PC-3 (cell line): ENCODE data around the gene HYAL2. TPM values are rescaled to one million over a fixed set of nuclear protein-coding genes. Genes with fewer than 3 reads are reported as not detected.
A peak's percentile ranks its signal among the peaks of the same experiment; 100 is the strongest.
"Not testable (repeated sequence)": the region's sequence is repeated elsewhere in the genome, so short reads cannot be mapped to it uniquely, and the experiment has no call there.

Experiments
- ATAC-seq: fragments of 200-7000 bp; cut with Tn5 transposase; 2 replicates; pipeline ENCODE4 v1.9.1; 2020; ENCODE audit warnings: mild to moderate bottlenecking, moderate library complexity
- BruUV-seq: library from RNA; stranded (reverse); fragments of 400-500 nt; replicated peaks from 2 replicates; lab custom pipeline; 2021; lab: Mats Ljungman, UMichigan
- CTCF ChIA-PET: fragments of 300-600 bp; sonication (Branson Sonifier 250); formaldehyde crosslinking; loops from one replicate; lab custom pipeline; 2022; ENCODE audit warnings: antibody characterized with exemption; lab: Charles Lee
- POLR2A ChIA-PET: fragments of 300-600 bp; sonication (Branson Sonifier 250); formaldehyde crosslinking; loops from one replicate; lab custom pipeline; 2022; ENCODE audit warnings: antibody characterized with exemption; ENCODE audit not compliant: unreplicated experiment; lab: Charles Lee
- DNase-seq: peaks from one replicate; pipeline ENCODE4 v3.0.0-alpha.2; 2015
- H2AFZ ChIP-seq: fragments of 300-600 bp; sonication (generic); 2 replicates; pipeline ENCODE4 v1.6.0; 2016; ENCODE audit warnings: antibody characterized with exemption, low read length
- H3F3A ChIP-seq: fragments of 300-600 bp; sonication (generic); one replicate; pipeline ENCODE4 v1.6.0; 2017; ENCODE audit warnings: antibody characterized with exemption, low read length, control low read depth, mild to moderate bottlenecking; ENCODE audit not compliant: unreplicated experiment
- H3K27ac ChIP-seq: fragments of 300-600 bp; sonication (generic); 2 replicates; pipeline ENCODE4 v1.5.1; 2016; ENCODE audit warnings: mild to moderate bottlenecking, low read length
- H3K27me3 ChIP-seq: fragments of 300-600 bp; sonication (generic); 2 replicates; pipeline ENCODE4 v1.6.1; 2016; ENCODE audit warnings: low read length, mixed read lengths
- H3K36me3 ChIP-seq: fragments of 300-600 bp; sonication (generic); 2 replicates; pipeline ENCODE4 v1.6.1; 2016; ENCODE audit warnings: low read depth, mixed run types, low read length, mixed read lengths
- H3K4me1 ChIP-seq: fragments of 300-600 bp; sonication (generic); 2 replicates; pipeline ENCODE4 v1.5.1; 2016; ENCODE audit warnings: low read length; ENCODE audit not compliant: insufficient read depth
- H3K4me2 ChIP-seq: fragments of 300-600 bp; sonication (generic); 2 replicates; pipeline ENCODE4 v1.6.0; 2016; ENCODE audit warnings: low read length
- H3K4me3 ChIP-seq: fragments of 300-600 bp; sonication (generic); 2 replicates; pipeline ENCODE4 v1.5.1; 2016; ENCODE audit warnings: mild to moderate bottlenecking, low read length, mixed read lengths
- H3K79me2 ChIP-seq: fragments of 300-600 bp; sonication (generic); 2 replicates; pipeline ENCODE4 v1.6.1; 2017; ENCODE audit warnings: low read length, mixed read lengths
- H3K9ac ChIP-seq: fragments of 300-600 bp; sonication (generic); 2 replicates; pipeline ENCODE4 v1.6.0; 2016; ENCODE audit warnings: mild to moderate bottlenecking, low read length
- H3K9me2 ChIP-seq: fragments of 300-600 bp; sonication (generic); replicated peaks from 2 replicates; pipeline ENCODE4 v1.6.1; 2016; ENCODE audit warnings: mixed run types, low read length, mixed read lengths
- H3K9me3 ChIP-seq: fragments of 300-600 bp; sonication (generic); 2 replicates; pipeline ENCODE4 v1.6.1; 2016; ENCODE audit warnings: low read length, mixed read lengths
- H4K20me1 ChIP-seq: fragments of 300-600 bp; sonication (generic); 2 replicates; pipeline ENCODE4 v1.6.1; 2016; ENCODE audit warnings: low read length, mixed read lengths
- CTCF ChIP-seq: fragments of 300-600 bp; sonication (generic); conservative IDR thresholded peaks from 2 replicates; pipeline ENCODE4 v1.5.1; 2017; ENCODE audit warnings: antibody characterized with exemption, low read depth, mild to moderate bottlenecking, low read length
- EZH2 ChIP-seq: fragments of 300-600 bp; sonication (generic); IDR thresholded peaks from one replicate; pipeline ENCODE4 v1.6.1; 2017; ENCODE audit warnings: antibody characterized with exemption, mild to moderate bottlenecking, low read length; ENCODE audit not compliant: unreplicated experiment
- EZH2phosphoT487 ChIP-seq: fragments of 300-600 bp; sonication (generic); IDR thresholded peaks from 2 replicates; pipeline ENCODE4 v1.6.1; 2018; ENCODE audit warnings: mild to moderate bottlenecking, antibody characterized with exemption, low read length, borderline replicate concordance
- intact Hi-C: fragments of 100-400 bp; cut with micrococcal nuclease; formaldehyde crosslinking; loops from 2 replicates; pipeline ENCODE4 v1.9.0; 2023
- total RNA-seq: library from RNA; depleted of rRNA; stranded (reverse); fragments of >200 nt; gene quantifications from 2 replicates; pipeline ENCODE4 v1.2.3, GENCODE V29; 2014

The HYAL2 gene
- total RNA-seq, 1 experiment from 2014 or later: 97.8 TPM

- no peak overlapping the region for H3K4me3 ChIP-seq
- H4K20me1 ChIP-seq: no peaks in the 10 kb centered on the region
- peaks cover 4% of the 10 kb centered on the region for H3F3A ChIP-seq
- H3K27ac ChIP-seq: no peak overlapping the region
- H3K9ac ChIP-seq: no peak overlapping the region
- H3K9me3 ChIP-seq: no peaks in the 10 kb centered on the region
- peaks cover 35% of the 10 kb centered on the region for H3K36me3 ChIP-seq
- H3K4me2 ChIP-seq: no peak overlapping the region
- CTCF ChIA-PET: no interaction called here
- BruUV-seq: no TSS peak
- DNase-seq: no peak
- POLR2A ChIA-PET: no interaction called here
- TF ChIP-seq EZH2phosphoT487: no peak
- TF ChIP-seq CTCF: no peak
- no peak for TF ChIP-seq EZH2
- H3K4me1 ChIP-seq: no peaks in the 10 kb centered on the region; the same call in 1 of the 2 replicates
- no peaks in the 10 kb centered on the region for H3K27me3 ChIP-seq
- peaks cover 32% of the 10 kb centered on the region for H3K79me2 ChIP-seq
- H3K9me2 ChIP-seq: no peaks in the 10 kb centered on the region
- intact Hi-C loops: no loop called here
- no peak overlapping the region for H2AFZ ChIP-seq
- ATAC-seq: no peak
Measured at GRCh38 chr3:50287262-50287661, 35.3 kb downstream of the HYAL2 start.

GRCh38 chr3:50286322-50287227 lies 36.0 kb downstream of the HYAL2 start:
- H2AFZ ChIP-seq: no peak overlapping the region
- intact Hi-C loops: no loop called here
- no peak overlapping the region for H3K4me3 ChIP-seq
- no peak overlapping the region for H3K27ac ChIP-seq
- H3K9me3 ChIP-seq: no peaks in the 10 kb centered on the region
- no TSS peak for BruUV-seq
- H3K36me3 ChIP-seq: peaks cover 35% of the 10 kb centered on the region
- TF ChIP-seq CTCF (no peak), EZH2phosphoT487 (no peak), EZH2 (no peak)
- POLR2A ChIA-PET: no interaction called here
- no peak for DNase-seq
- H3K9me2 ChIP-seq: no peaks in the 10 kb centered on the region
- no peak for ATAC-seq
- H3K27me3 ChIP-seq: no peaks in the 10 kb centered on the region
- no peaks in the 10 kb centered on the region; the same call in 1 of the 2 replicates for H3K4me1 ChIP-seq
- no peak overlapping the region for H3K4me2 ChIP-seq
- no peak overlapping the region for H3K9ac ChIP-seq
- peaks cover 26% of the 10 kb centered on the region for H3K79me2 ChIP-seq
- no peaks in the 10 kb centered on the region for H4K20me1 ChIP-seq
- H3F3A ChIP-seq: peaks cover 4% of the 10 kb centered on the region
- CTCF ChIA-PET: no interaction called here

- H2AFZ ChIP-seq, BruUV-seq, H3K4me2 ChIP-seq, H3K4me1 ChIP-seq, H3K9me3 ChIP-seq, POLR2A ChIA-PET, H3K9me2 ChIP-seq, H3K79me2 ChIP-seq, H3F3A ChIP-seq, intact Hi-C loops, H3K27me3 ChIP-seq, H3K9ac ChIP-seq, H3K27ac ChIP-seq, H4K20me1 ChIP-seq, H3K4me3 ChIP-seq: not testable (repeated sequence)
- peaks cover 20% of the 10 kb centered on the region for H3K36me3 ChIP-seq
- DNase-seq (peak; percentile 55), ATAC-seq (peak; percentile 77)
- CTCF ChIA-PET: interaction anchor here (1.1 kb wide), 2 partner anchors 10 to 40 kb away, joined by 5 read pairs; no protein-coding TSS in a partner anchor
Measured at GRCh38 chr3:50284121-50284520, 38.4 kb downstream of the HYAL2 start.
